ENCODE results near the gene DGCR6L.
"Not testable (repeated sequence)": the region's sequence is repeated elsewhere in the genome, so short reads cannot be mapped to it uniquely, and the experiment has no call there.

GRCh38 chr22:20357967-20358366 is 38.1 kb upstream of the DGCR6L start:
- TF ChIP-seq, protein P1, sequence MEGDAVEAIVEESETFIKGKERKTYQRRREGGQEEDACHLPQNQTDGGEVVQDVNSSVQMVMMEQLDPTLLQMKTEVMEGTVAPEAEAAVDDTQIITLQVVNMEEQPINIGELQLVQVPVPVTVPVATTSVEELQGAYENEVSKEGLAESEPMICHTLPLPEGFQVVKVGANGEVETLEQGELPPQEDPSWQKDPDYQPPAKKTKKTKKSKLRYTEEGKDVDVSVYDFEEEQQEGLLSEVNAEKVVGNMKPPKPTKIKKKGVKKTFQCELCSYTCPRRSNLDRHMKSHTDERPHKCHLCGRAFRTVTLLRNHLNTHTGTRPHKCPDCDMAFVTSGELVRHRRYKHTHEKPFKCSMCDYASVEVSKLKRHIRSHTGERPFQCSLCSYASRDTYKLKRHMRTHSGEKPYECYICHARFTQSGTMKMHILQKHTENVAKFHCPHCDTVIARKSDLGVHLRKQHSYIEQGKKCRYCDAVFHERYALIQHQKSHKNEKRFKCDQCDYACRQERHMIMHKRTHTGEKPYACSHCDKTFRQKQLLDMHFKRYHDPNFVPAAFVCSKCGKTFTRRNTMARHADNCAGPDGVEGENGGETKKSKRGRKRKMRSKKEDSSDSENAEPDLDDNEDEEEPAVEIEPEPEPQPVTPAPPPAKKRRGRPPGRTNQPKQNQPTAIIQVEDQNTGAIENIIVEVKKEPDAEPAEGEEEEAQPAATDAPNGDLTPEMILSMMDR (IDR thresholded peaks at IDR 0.05), result not testable (repeated sequence)
- not testable (repeated sequence) for TF ChIP-seq EP300, POLR2A (IDR thresholded peaks at IDR 0.05)
